Memory B cell (primary cell): ENCODE data around the gene PANK2.
"Not testable (repeated sequence)": the region's sequence is repeated elsewhere in the genome, so short reads cannot be mapped to it uniquely, and the experiment has no call there.

ENCODE experiments used
- ATAC-seq: fragments of 150-1000 bp; cut with Tn5 transposase; 2 replicates; pipeline ENCODE4 v1.10.0; 2021; ENCODE audit warnings: low read depth, mild to moderate bottlenecking, moderate library complexity
- DNase-seq, 2 donors: peaks; one replicate each; pipeline ENCODE4 v3.0.0; 2022; ENCODE audit warnings: low spot score in 2 of 2
- H3K27ac Mint-ChIP-seq: one replicate; pipeline ENCODE4 v1.8.0; 2022; ENCODE audit warnings: mild to moderate bottlenecking, moderate library complexity, mixed read lengths
- H3K27me3 Mint-ChIP-seq: one replicate; pipeline ENCODE4 v1.8.0; 2022; ENCODE audit warnings: mixed read lengths
- H3K36me3 Mint-ChIP-seq: one replicate; pipeline ENCODE4 v1.8.0; 2022; ENCODE audit warnings: mild to moderate bottlenecking, mixed read lengths
- H3K4me1 Mint-ChIP-seq: one replicate; pipeline ENCODE4 v1.8.0; 2022; ENCODE audit warnings: mixed read lengths
- H3K4me3 Mint-ChIP-seq: one replicate; pipeline ENCODE4 v1.8.0; 2022; ENCODE audit warnings: mild to moderate bottlenecking, moderate library complexity, mixed read lengths
- H3K9me3 Mint-ChIP-seq: one replicate; pipeline ENCODE4 v1.8.0; 2022; ENCODE audit warnings: mixed read lengths

PANK2 gene

DNA sequence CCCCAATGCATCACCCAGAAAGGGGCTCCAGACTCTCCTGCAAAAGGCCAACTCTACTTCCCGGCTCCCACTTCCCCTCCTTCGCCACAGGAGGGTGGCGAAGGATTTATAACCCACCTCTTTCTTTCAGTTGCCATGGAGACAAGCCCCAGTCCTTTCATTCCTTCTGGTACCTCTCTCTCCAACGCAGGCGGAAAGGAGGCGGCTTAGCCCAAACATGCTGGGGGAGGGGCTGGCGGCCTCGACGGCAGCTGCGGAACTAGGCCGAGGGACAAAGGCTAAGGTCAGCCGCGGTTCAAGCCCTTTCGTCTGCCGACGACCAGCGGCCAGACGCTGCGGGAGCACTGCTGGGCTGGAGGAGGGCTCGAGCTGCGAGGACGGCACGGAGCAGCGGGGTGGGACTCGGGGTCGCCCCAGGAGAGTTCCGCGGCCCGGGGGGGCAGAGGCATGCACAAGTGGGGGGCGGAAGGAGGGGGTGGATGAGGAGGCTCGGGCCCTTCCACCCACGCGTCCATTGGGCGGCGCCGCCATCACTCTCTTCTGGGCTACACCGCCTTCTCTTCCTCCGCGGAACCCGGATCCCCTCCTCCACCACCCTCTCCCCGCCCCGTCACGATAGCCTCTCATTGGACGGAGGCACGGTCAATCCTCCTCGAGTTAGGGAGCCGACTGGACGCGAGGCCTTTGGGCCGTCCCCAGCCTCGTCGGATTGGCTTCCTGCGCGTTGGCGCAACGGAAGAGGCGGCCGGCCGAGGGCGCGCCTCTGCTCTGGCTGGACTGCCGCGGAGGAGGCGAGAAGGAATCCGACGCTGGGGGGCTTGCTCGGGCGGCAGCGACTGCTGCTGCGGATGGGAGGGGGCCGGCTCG lies at the start of gene PANK2:
PANK2 (plus strand) TSS at position 766 of the 867 bp plus-strand sequence.
- peaks cover 36% of the 10 kb centered on the region for H3K4me1 Mint-ChIP-seq
- peak; percentile 94 for ATAC-seq
- H3K36me3 Mint-ChIP-seq: peaks cover 3% of the 10 kb centered on the region
- no peaks in the 10 kb centered on the region for H3K27me3 Mint-ChIP-seq
- peak within 1 kb of the TSS; percentile 94 for H3K27ac Mint-ChIP-seq
- peak; percentile 93 to 96 for DNase-seq
- H3K9me3 Mint-ChIP-seq: no peaks in the 10 kb centered on the region
- peak within 1 kb of the TSS; percentile 99 for H3K4me3 Mint-ChIP-seq

- not testable (repeated sequence) for H3K27me3 Mint-ChIP-seq, H3K4me1 Mint-ChIP-seq, H3K9me3 Mint-ChIP-seq, DNase-seq, H3K4me3 Mint-ChIP-seq, H3K36me3 Mint-ChIP-seq, H3K27ac Mint-ChIP-seq, ATAC-seq
Observed at GRCh38 chr20:3840201-3840600, 49.0 kb upstream of the PANK2 start.

DNA sequence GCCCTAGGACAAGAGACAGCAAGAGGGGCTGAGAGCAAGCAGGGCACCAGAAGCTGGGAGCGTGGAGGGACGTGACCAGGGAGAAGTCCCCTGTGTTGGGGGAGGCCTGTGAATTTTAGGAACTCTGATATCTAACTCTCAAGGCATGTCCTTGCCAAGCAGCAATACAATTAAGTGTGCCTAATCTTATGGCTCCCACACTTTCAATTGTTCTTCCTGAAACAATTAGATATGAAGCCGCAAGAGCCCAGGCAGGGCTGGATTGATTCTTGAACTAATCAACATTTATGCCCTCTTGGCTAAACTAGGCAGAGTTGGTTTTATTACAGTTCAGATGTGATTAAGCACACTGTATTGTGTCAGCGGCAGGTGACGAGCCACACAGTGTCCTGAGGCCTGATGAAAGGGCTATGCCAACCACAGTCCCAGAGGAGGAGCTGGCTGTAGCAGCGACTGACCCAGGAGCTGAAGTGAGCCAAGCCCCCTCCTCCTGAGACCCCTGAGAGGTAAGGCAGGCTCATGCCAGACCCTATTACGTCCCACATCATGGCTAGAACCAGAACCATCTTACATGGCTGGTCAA lies 46.7 kb upstream of the PANK2 start:
- no peak for DNase-seq
- peaks cover 4% of the 10 kb centered on the region for H3K4me1 Mint-ChIP-seq
- H3K27ac Mint-ChIP-seq: no peak overlapping the region
- no peak for ATAC-seq
- H3K4me3 Mint-ChIP-seq: no peak overlapping the region
- no peaks in the 10 kb centered on the region for H3K27me3 Mint-ChIP-seq
- H3K9me3 Mint-ChIP-seq: no peaks in the 10 kb centered on the region
- peaks cover 2% of the 10 kb centered on the region for H3K36me3 Mint-ChIP-seq

DNA sequence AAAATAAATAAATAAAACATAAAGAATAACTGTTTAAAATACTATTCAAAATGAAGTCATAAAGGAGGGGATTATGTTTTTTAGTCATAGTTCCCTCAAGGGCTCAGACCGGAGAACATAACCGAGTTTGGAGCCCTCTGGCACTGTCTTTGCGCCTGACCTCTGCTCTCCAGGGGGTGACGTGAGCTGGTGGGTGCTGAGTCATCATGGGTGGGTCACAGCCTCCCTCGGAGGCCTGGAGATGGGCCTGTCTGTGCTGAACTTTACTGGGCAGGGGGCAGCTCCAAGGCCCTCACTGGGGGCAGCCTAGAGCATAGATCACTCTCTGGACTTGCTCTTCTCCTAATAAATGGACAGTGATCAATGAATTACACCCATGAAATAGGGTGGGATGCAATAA lies 45.7 kb upstream of the PANK2 start:
- Mint-ChIP-seq H3K27me3 (no peaks in the 10 kb centered on the region), H3K9me3 (no peaks in the 10 kb centered on the region), H3K27ac (no peak overlapping the region), H3K4me1 (peaks cover 7% of the 10 kb centered on the region), H3K36me3 (peaks cover 2% of the 10 kb centered on the region), H3K4me3 (no peak overlapping the region)
- DNase-seq: no peak
- ATAC-seq: no peak

DNA sequence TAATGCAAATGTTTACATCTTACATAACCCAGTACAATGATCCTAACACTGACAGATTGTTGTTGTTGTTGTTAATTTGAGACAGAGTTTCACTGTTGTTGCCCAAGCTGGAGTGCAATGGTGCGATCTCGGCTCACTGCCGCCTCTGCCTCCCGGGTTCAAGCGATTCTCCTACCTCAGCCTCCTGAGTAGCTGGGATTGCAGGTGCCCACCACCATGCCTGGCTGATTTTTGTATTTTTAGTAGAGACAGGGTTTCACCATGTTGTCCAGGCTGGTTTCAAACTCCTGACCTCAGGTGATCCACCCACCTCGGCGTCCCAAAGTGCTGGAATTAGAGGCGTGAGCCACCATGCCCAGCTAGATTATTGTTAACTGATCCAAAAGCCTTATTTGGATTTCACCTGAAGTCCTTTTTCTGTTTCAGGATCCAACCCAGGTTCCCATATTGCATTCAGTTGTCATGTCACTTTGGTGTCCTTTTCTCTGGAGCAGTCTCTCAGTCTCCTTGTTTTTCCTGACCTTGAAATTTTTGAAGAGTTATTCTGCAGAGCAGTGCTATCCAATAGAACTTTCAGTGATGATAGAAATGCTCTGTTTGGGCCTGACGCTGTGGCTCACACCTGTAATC lies 45.1 kb upstream of the PANK2 start:
- not testable (repeated sequence) for H3K27me3 Mint-ChIP-seq, ATAC-seq, H3K9me3 Mint-ChIP-seq, H3K36me3 Mint-ChIP-seq, H3K27ac Mint-ChIP-seq, DNase-seq, H3K4me3 Mint-ChIP-seq
- peaks cover 13% of the 10 kb centered on the region for H3K4me1 Mint-ChIP-seq

GRCh38 chr20:3846378-3846739 lies 42.8 kb upstream of the PANK2 start:
- no peak for ATAC-seq
- H3K36me3 Mint-ChIP-seq: no peaks in the 10 kb centered on the region
- H3K4me3 Mint-ChIP-seq: peak overlapping the region; percentile 91
- no peaks in the 10 kb centered on the region for H3K9me3 Mint-ChIP-seq
- peaks cover 16% of the 10 kb centered on the region for H3K4me1 Mint-ChIP-seq
- H3K27me3 Mint-ChIP-seq: no peaks in the 10 kb centered on the region
- peak in 1 of 2 donors; percentile 31 for DNase-seq
- H3K27ac Mint-ChIP-seq: peak overlapping the region; percentile 86

- ATAC-seq (peak; percentile 98), DNase-seq (peak; percentile 68 to 76)
- peak within 1 kb of the TSS; percentile 91 for H3K4me3 Mint-ChIP-seq
- no peaks in the 10 kb centered on the region for H3K9me3 Mint-ChIP-seq
- H3K27me3 Mint-ChIP-seq: no peaks in the 10 kb centered on the region
- H3K36me3 Mint-ChIP-seq: no peaks in the 10 kb centered on the region
- H3K27ac Mint-ChIP-seq: peak within 1 kb of the TSS; percentile 86
- peaks cover 16% of the 10 kb centered on the region for H3K4me1 Mint-ChIP-seq
Observed at GRCh38 chr20:3846740-3847428, 42.3 kb upstream of the PANK2 start, which contains the start of gene MAVS. Gene MAVS, plus strand, starts transcription at chr20:3846834. Its CDS starts 7,791 bp downstream, at chr20:3854625.

DNA sequence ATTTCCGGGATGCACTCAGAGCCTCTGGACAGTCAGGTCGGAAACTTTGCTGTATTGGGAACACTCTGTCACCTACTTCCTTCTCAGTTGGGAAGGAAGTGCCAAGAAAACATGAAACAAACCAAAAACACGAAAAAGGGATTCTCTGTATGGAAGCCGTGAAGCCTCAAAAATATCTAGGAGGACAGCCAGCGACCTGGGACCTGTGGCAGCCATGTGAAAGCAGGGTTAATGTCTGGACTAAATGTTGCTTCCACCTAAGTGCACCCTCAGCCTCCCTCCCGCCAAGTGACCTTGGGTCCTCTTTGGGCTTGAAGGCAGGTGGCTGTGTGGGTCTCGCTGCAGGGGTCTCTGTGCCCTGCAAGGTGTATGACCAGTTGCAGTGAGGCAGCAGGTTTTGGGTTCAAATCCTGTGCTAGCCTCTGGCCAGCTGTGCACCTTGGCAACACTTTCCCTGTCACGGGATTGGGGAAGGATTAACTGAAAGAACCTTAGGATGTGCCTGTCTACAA lies 41.7 kb upstream of the PANK2 start:
- DNase-seq (no peak), ATAC-seq (no peak)
- H3K27ac Mint-ChIP-seq: peak overlapping the region; percentile 86
- H3K27me3 Mint-ChIP-seq: no peaks in the 10 kb centered on the region
- no peaks in the 10 kb centered on the region for H3K9me3 Mint-ChIP-seq
- no peaks in the 10 kb centered on the region for H3K36me3 Mint-ChIP-seq
- peaks cover 16% of the 10 kb centered on the region for H3K4me1 Mint-ChIP-seq
- H3K4me3 Mint-ChIP-seq: peak overlapping the region; percentile 91

- H3K36me3 Mint-ChIP-seq: no peaks in the 10 kb centered on the region
- peak overlapping the region; percentile 80 for H3K27ac Mint-ChIP-seq
- H3K9me3 Mint-ChIP-seq: no peaks in the 10 kb centered on the region
- DNase-seq: no peak
- H3K4me3 Mint-ChIP-seq: peak overlapping the region; percentile 51
- H3K4me1 Mint-ChIP-seq: peaks cover 16% of the 10 kb centered on the region
- no peak for ATAC-seq
- H3K27me3 Mint-ChIP-seq: no peaks in the 10 kb centered on the region
Observed at GRCh38 chr20:3848565-3848964, 40.6 kb upstream of the PANK2 start.

- Mint-ChIP-seq H3K4me3 (no peak overlapping the region), H3K27ac (no peak overlapping the region), H3K4me1 (peaks cover 7% of the 10 kb centered on the region), H3K36me3 (peaks cover 17% of the 10 kb centered on the region), H3K9me3 (no peaks in the 10 kb centered on the region), H3K27me3 (no peaks in the 10 kb centered on the region)
- no peak for DNase-seq
- ATAC-seq: no peak
Observed at GRCh38 chr20:3854462-3854871, 34.7 kb upstream of the PANK2 start.

- Mint-ChIP-seq H3K27me3 (no peaks in the 10 kb centered on the region), H3K36me3 (peaks cover 24% of the 10 kb centered on the region), H3K27ac (no peak overlapping the region), H3K4me1 (peaks cover 9% of the 10 kb centered on the region), H3K4me3 (no peak overlapping the region), H3K9me3 (no peaks in the 10 kb centered on the region)
- ATAC-seq: no peak
- no peak for DNase-seq
Observed at GRCh38 chr20:3857405-3857804, 31.8 kb upstream of the PANK2 start.

- Mint-ChIP-seq H3K9me3 (no peaks in the 10 kb centered on the region), H3K27ac (no peak overlapping the region), H3K36me3 (peaks cover 33% of the 10 kb centered on the region), H3K4me1 (peaks cover 16% of the 10 kb centered on the region), H3K4me3 (no peak overlapping the region), H3K27me3 (no peaks in the 10 kb centered on the region)
- ATAC-seq (no peak), DNase-seq (no peak)
Observed at GRCh38 chr20:3858689-3859088, 30.5 kb upstream of the PANK2 start.

GRCh38 chr20:3861191-3861590 lies 28.0 kb upstream of the PANK2 start:
- no peaks in the 10 kb centered on the region for H3K27me3 Mint-ChIP-seq
- H3K27ac Mint-ChIP-seq: no peak overlapping the region

DNA sequence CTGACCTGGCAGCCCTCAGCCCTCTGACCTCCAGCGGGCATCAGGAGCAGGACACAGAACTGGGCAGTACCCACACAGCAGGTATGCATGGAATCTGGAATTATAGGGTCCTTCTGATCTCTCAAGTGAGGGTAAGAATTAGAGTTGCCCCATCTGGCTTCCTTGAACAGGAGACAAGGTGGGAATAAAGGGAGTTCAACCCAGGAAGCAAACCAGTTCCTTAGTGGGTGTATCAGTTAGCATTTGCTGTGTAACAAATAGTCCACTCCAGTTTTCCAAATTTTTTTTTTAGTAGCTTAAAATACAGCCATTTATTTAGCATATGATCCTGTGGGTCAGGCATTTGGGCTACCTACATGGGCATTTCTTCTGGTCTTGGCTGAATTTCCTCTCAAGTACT lies 26.9 kb upstream of the PANK2 start:
- H3K9me3 Mint-ChIP-seq: no peaks in the 10 kb centered on the region
- no peak for ATAC-seq
- DNase-seq: no peak
- no peak overlapping the region for H3K27ac Mint-ChIP-seq
- H3K36me3 Mint-ChIP-seq: peaks cover 31% of the 10 kb centered on the region
- H3K4me1 Mint-ChIP-seq: peaks cover 9% of the 10 kb centered on the region
- H3K27me3 Mint-ChIP-seq: no peaks in the 10 kb centered on the region
- no peak overlapping the region for H3K4me3 Mint-ChIP-seq

More at GRCh38 chr20:3861191-3861590, 28.0 kb upstream of the PANK2 start:
- H3K36me3 Mint-ChIP-seq: peaks cover 34% of the 10 kb centered on the region
- peaks cover 9% of the 10 kb centered on the region for H3K4me1 Mint-ChIP-seq
- DNase-seq (no peak), ATAC-seq (no peak)
- no peak overlapping the region for H3K4me3 Mint-ChIP-seq
- H3K9me3 Mint-ChIP-seq: no peaks in the 10 kb centered on the region
